Measurements from ENCODE around the gene HSD3B7.

The HSD3B7 gene

DNA sequence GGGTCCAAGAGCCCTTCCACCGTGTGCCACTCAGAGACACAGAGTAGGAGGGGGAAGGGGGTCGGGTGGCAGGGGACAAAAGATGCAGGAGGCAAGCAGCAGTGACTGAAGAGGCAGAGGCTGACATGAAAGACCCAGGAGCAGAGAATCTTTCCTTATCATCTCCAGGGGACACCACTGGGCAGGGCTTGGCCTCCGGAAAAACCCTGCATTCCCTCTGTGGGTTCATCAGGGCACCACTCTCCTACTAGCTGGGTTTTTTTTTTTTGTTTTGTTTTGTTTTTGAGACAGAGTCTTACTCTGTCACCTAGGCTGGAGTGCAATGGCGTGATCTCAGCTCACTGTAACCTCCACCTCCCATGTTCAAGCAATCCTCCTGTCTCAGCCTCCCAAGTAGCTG is 46.3 kb downstream of the HSD3B7 start:
- DNase-seq = no peak

- DNase-seq = peak; percentile 96
Observed at GRCh38 chr16:31032736-31033708, 48.0 kb downstream of the HSD3B7 start, which contains the start of gene STX4. Gene STX4 (plus strand): TSS chr16:31033558. CDS start chr16:31033806, 248 bp downstream.

DNA sequence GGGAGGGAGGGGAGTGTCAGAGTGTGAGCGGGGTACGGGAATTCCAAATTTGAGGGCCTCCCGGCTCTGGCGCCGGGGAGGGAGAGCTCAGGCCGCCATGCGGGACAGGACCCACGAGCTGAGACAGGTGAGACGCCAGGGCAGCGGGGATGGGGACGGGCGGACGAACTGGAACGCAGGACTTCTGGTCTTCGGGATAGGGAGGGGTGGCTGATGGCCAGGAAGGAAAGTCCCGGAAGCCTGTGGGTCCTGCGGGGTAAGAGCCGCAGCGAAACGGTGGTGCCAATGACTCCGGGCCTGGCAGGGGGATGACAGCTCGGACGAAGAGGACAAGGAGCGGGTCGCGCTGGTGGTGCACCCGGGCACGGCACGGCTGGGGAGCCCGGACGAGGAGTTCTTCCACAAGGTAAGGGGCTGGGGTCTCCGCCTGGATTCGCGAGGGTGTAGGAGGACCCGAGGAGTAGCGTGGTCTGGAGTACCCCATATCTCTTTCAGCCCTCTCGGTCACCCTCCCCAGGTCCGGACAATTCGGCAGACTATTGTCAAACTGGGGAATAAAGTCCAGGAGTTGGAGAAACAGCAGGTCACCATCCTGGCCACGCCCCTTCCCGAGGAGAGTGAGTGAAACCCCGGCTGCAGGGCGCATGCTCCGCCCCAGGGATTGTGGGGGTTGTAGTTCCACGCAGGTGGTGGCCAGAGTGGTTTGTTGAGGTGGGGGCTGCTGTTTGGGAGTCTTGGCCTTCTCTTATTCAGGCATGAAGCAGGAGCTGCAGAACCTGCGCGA is 48.9 kb downstream of the HSD3B7 start:
- DNase-seq = peak; percentile 88

- no peak for DNase-seq
Observed at GRCh38 chr16:31036691-31037090, 51.7 kb downstream of the HSD3B7 start.
